Measurements from ENCODE around the gene CCDC61.

GRCh38 chr19:45958320-45958719, 36.9 kb upstream of the CCDC61 start:
- TF ChIP-seq POLR2A (IDR thresholded peaks at IDR 0.05; ENCODE audit: low read length) (no peak), GATA1 (IDR thresholded peaks at IDR 0.05; ENCODE audit: low read depth, low read length) (no peak)
